PC-3 (cell line): ENCODE data around the gene SULT1E1. TPM values are rescaled to one million over a fixed set of nuclear protein-coding genes. Genes with fewer than 3 reads are reported as not detected.

Experiments
- ATAC-seq: fragments of 200-7000 bp; cut with Tn5 transposase; 2 replicates; pipeline ENCODE4 v1.9.1; 2020; ENCODE audit warnings: mild to moderate bottlenecking, moderate library complexity
- BruUV-seq: library from RNA; stranded (reverse); fragments of 400-500 nt; replicated peaks from 2 replicates; lab custom pipeline; 2021; lab: Mats Ljungman, UMichigan
- CTCF ChIA-PET: fragments of 300-600 bp; sonication (Branson Sonifier 250); formaldehyde crosslinking; loops from one replicate; lab custom pipeline; 2022; ENCODE audit warnings: antibody characterized with exemption; lab: Charles Lee
- POLR2A ChIA-PET: fragments of 300-600 bp; sonication (Branson Sonifier 250); formaldehyde crosslinking; loops from one replicate; lab custom pipeline; 2022; ENCODE audit warnings: antibody characterized with exemption; ENCODE audit not compliant: unreplicated experiment; lab: Charles Lee
- DNase-seq: peaks from one replicate; pipeline ENCODE4 v3.0.0-alpha.2; 2015
- H2AFZ ChIP-seq: fragments of 300-600 bp; sonication (generic); 2 replicates; pipeline ENCODE4 v1.6.0; 2016; ENCODE audit warnings: antibody characterized with exemption, low read length
- H3F3A ChIP-seq: fragments of 300-600 bp; sonication (generic); one replicate; pipeline ENCODE4 v1.6.0; 2017; ENCODE audit warnings: antibody characterized with exemption, low read length, control low read depth, mild to moderate bottlenecking; ENCODE audit not compliant: unreplicated experiment
- H3K27ac ChIP-seq: fragments of 300-600 bp; sonication (generic); 2 replicates; pipeline ENCODE4 v1.5.1; 2016; ENCODE audit warnings: mild to moderate bottlenecking, low read length
- H3K27me3 ChIP-seq: fragments of 300-600 bp; sonication (generic); 2 replicates; pipeline ENCODE4 v1.6.1; 2016; ENCODE audit warnings: low read length, mixed read lengths
- H3K36me3 ChIP-seq: fragments of 300-600 bp; sonication (generic); 2 replicates; pipeline ENCODE4 v1.6.1; 2016; ENCODE audit warnings: low read depth, mixed run types, low read length, mixed read lengths
- H3K4me1 ChIP-seq: fragments of 300-600 bp; sonication (generic); 2 replicates; pipeline ENCODE4 v1.5.1; 2016; ENCODE audit warnings: low read length; ENCODE audit not compliant: insufficient read depth
- H3K4me2 ChIP-seq: fragments of 300-600 bp; sonication (generic); 2 replicates; pipeline ENCODE4 v1.6.0; 2016; ENCODE audit warnings: low read length
- H3K4me3 ChIP-seq: fragments of 300-600 bp; sonication (generic); 2 replicates; pipeline ENCODE4 v1.5.1; 2016; ENCODE audit warnings: mild to moderate bottlenecking, low read length, mixed read lengths
- H3K79me2 ChIP-seq: fragments of 300-600 bp; sonication (generic); 2 replicates; pipeline ENCODE4 v1.6.1; 2017; ENCODE audit warnings: low read length, mixed read lengths
- H3K9ac ChIP-seq: fragments of 300-600 bp; sonication (generic); 2 replicates; pipeline ENCODE4 v1.6.0; 2016; ENCODE audit warnings: mild to moderate bottlenecking, low read length
- H3K9me2 ChIP-seq: fragments of 300-600 bp; sonication (generic); replicated peaks from 2 replicates; pipeline ENCODE4 v1.6.1; 2016; ENCODE audit warnings: mixed run types, low read length, mixed read lengths
- H3K9me3 ChIP-seq: fragments of 300-600 bp; sonication (generic); 2 replicates; pipeline ENCODE4 v1.6.1; 2016; ENCODE audit warnings: low read length, mixed read lengths
- H4K20me1 ChIP-seq: fragments of 300-600 bp; sonication (generic); 2 replicates; pipeline ENCODE4 v1.6.1; 2016; ENCODE audit warnings: low read length, mixed read lengths
- CTCF ChIP-seq: fragments of 300-600 bp; sonication (generic); conservative IDR thresholded peaks from 2 replicates; pipeline ENCODE4 v1.5.1; 2017; ENCODE audit warnings: antibody characterized with exemption, low read depth, mild to moderate bottlenecking, low read length
- EZH2 ChIP-seq: fragments of 300-600 bp; sonication (generic); IDR thresholded peaks from one replicate; pipeline ENCODE4 v1.6.1; 2017; ENCODE audit warnings: antibody characterized with exemption, mild to moderate bottlenecking, low read length; ENCODE audit not compliant: unreplicated experiment
- EZH2phosphoT487 ChIP-seq: fragments of 300-600 bp; sonication (generic); IDR thresholded peaks from 2 replicates; pipeline ENCODE4 v1.6.1; 2018; ENCODE audit warnings: mild to moderate bottlenecking, antibody characterized with exemption, low read length, borderline replicate concordance
- intact Hi-C: fragments of 100-400 bp; cut with micrococcal nuclease; formaldehyde crosslinking; loops from 2 replicates; pipeline ENCODE4 v1.9.0; 2023
- total RNA-seq: library from RNA; depleted of rRNA; stranded (reverse); fragments of >200 nt; gene quantifications from 2 replicates; pipeline ENCODE4 v1.2.3, GENCODE V29; 2014

SULT1E1 gene
- total RNA-seq, 1 experiment from 2014 or later: not detected

GRCh38 chr4:69896530-69897116 is 36.7 kb upstream of the SULT1E1 start:
- intact Hi-C loops: loop anchor here (1.0 to 10.0 kb wide), 3 partner anchors 287 to 662 kb away; no protein-coding TSS in a partner anchor
- Histone ChIP-seq H4K20me1 (no peaks in the 10 kb centered on the region), H3K36me3 (no peaks in the 10 kb centered on the region), H3K27me3 (peaks cover 17% of the 10 kb centered on the region; the same call in 1 of the 2 replicates), H3K9ac (no peak overlapping the region), H3K4me3 (no peak overlapping the region), H3K79me2 (no peaks in the 10 kb centered on the region), H3K9me2 (no peaks in the 10 kb centered on the region), H2AFZ (no peak overlapping the region), H3K4me1 (no peaks in the 10 kb centered on the region), H3K4me2 (no peak overlapping the region), H3K27ac (no peak overlapping the region), H3F3A (no peaks in the 10 kb centered on the region), H3K9me3 (no peaks in the 10 kb centered on the region)
- DNase-seq (peak; percentile 42), ATAC-seq (no peak)
- no peak for TF ChIP-seq EZH2
- TF ChIP-seq EZH2phosphoT487: no peak
- peak; percentile 66 for TF ChIP-seq CTCF
- CTCF ChIA-PET: interaction anchor here (0.6 to 1.1 kb wide), 2 partner anchors 287 to 664 kb away, joined by 3 read pairs; no protein-coding TSS in a partner anchor
- no TSS peak for BruUV-seq
- POLR2A ChIA-PET: no interaction called here

GRCh38 chr4:69894721-69895120 is 34.8 kb upstream of the SULT1E1 start:
- Histone ChIP-seq H3K79me2 (no peaks in the 10 kb centered on the region), H3K9me3 (no peaks in the 10 kb centered on the region), H3K9me2 (no peaks in the 10 kb centered on the region), H3K27me3 (peaks cover 17% of the 10 kb centered on the region; the same call in 1 of the 2 replicates), H4K20me1 (no peaks in the 10 kb centered on the region), H3K4me2 (no peak overlapping the region), H3F3A (no peaks in the 10 kb centered on the region), H3K4me3 (no peak overlapping the region), H3K4me1 (no peaks in the 10 kb centered on the region), H3K36me3 (no peaks in the 10 kb centered on the region), H3K27ac (no peak overlapping the region), H3K9ac (no peak overlapping the region), H2AFZ (no peak overlapping the region)
- BruUV-seq: no TSS peak
- POLR2A ChIA-PET: no interaction called here
- DNase-seq (no peak), ATAC-seq (no peak)
- intact Hi-C loops: loop anchor here (10.0 kb wide), 1 partner anchor 370 kb away; no protein-coding TSS in a partner anchor
- CTCF ChIA-PET: no interaction called here
- TF ChIP-seq EZH2 (no peak), EZH2phosphoT487 (no peak)

GRCh38 chr4:69894186-69894585 is 34.2 kb upstream of the SULT1E1 start:
- CTCF ChIA-PET: no interaction called here
- DNase-seq: no peak

More at GRCh38 chr4:69894186-69894585, 34.2 kb upstream of the SULT1E1 start:
- Histone ChIP-seq H3K4me3 (no peak overlapping the region), H3K4me2 (no peak overlapping the region), H3K9me2 (no peaks in the 10 kb centered on the region), H3K27me3 (peaks cover 16% of the 10 kb centered on the region; the same call in 1 of the 2 replicates), H3K4me1 (no peaks in the 10 kb centered on the region), H3K9me3 (no peaks in the 10 kb centered on the region), H2AFZ (no peak overlapping the region), H3K79me2 (no peaks in the 10 kb centered on the region), H3K9ac (no peak overlapping the region), H3K36me3 (no peaks in the 10 kb centered on the region), H4K20me1 (no peaks in the 10 kb centered on the region), H3K27ac (no peak overlapping the region), H3F3A (no peaks in the 10 kb centered on the region)
- intact Hi-C loops: loop anchor here (10.0 kb wide), 1 partner anchor 371 kb away; no protein-coding TSS in a partner anchor
- TF ChIP-seq EZH2phosphoT487: no peak
- no peak for TF ChIP-seq CTCF
- TF ChIP-seq EZH2: no peak
- BruUV-seq: no TSS peak
- no peak for ATAC-seq
- POLR2A ChIA-PET: no interaction called here
